ENCODE data around the gene NUDT14. TPM values are rescaled to one million over a fixed set of nuclear protein-coding genes. Genes with fewer than 3 reads are reported as not detected.

Gene NUDT14
- total RNA-seq, 1 donor from 2014 or later, result 15.2 TPM

GRCh38 chr14:105155681-105156413, 25.3 kb downstream of the NUDT14 start:
- Mint-ChIP-seq H3K4me1 (no peaks in the 10 kb centered on the region), H3K27ac (no peak overlapping the region), H3K36me3 (ENCODE audit: low read depth) (no peaks in the 10 kb centered on the region), H3K9me3 (no peaks in the 10 kb centered on the region), H3K27me3 (peaks cover 8% of the 10 kb centered on the region), H3K4me3 (no peak overlapping the region)
- ChIA-PET CTCF (no interaction called here), POLR2A (interaction anchor here (0.5 kb wide), 1 partner anchor 327 kb away, joined by 6 read pairs; no protein-coding TSS in a partner anchor)
- intact Hi-C loops (cut with micrococcal nuclease), result no loop called here
- DNase-seq (no peak), ATAC-seq (ENCODE audit: low read depth) (no peak)
- TF ChIP-seq CTCF (IDR thresholded peaks at IDR 0.05), result no peak

GRCh38 chr14:105155071-105155651, 26.0 kb downstream of the NUDT14 start:
- H3K9me3 Mint-ChIP-seq, result no peaks in the 10 kb centered on the region
- peaks cover 8% of the 10 kb centered on the region for H3K27me3 Mint-ChIP-seq
- ChIA-PET POLR2A (interaction anchor here (0.5 kb wide), 1 partner anchor 327 kb away, joined by 6 read pairs; no protein-coding TSS in a partner anchor), CTCF (no interaction called here)
- DNase-seq, result no peak
- H3K4me1 Mint-ChIP-seq, result no peaks in the 10 kb centered on the region
- no peak overlapping the region for H3K4me3 Mint-ChIP-seq
- intact Hi-C loops (cut with micrococcal nuclease), result no loop called here
- ATAC-seq (ENCODE audit: low read depth), result no peak
- no peak overlapping the region for H3K27ac Mint-ChIP-seq
- TF ChIP-seq CTCF (IDR thresholded peaks at IDR 0.05), result no peak
- no peaks in the 10 kb centered on the region for H3K36me3 Mint-ChIP-seq (ENCODE audit: low read depth)

GRCh38 chr14:105154476-105154871, 26.6 kb downstream of the NUDT14 start:
- DNase-seq (no peak), ATAC-seq (ENCODE audit: low read depth) (no peak)
- no peak for TF ChIP-seq CTCF (IDR thresholded peaks at IDR 0.05)
- H3K9me3 Mint-ChIP-seq, result no peaks in the 10 kb centered on the region
- H3K27me3 Mint-ChIP-seq, result peaks cover 8% of the 10 kb centered on the region
- ChIA-PET CTCF (no interaction called here), POLR2A (no interaction called here)
- no peak overlapping the region for H3K27ac Mint-ChIP-seq
- no peaks in the 10 kb centered on the region for H3K4me1 Mint-ChIP-seq
- no peak overlapping the region for H3K4me3 Mint-ChIP-seq
- no peaks in the 10 kb centered on the region for H3K36me3 Mint-ChIP-seq (ENCODE audit: low read depth)
- intact Hi-C loops (cut with micrococcal nuclease), result no loop called here

GRCh38 chr14:105153739-105154475, 27.2 kb downstream of the NUDT14 start:
- Mint-ChIP-seq H3K27me3 (peaks cover 8% of the 10 kb centered on the region), H3K4me3 (no peak overlapping the region), H3K36me3 (ENCODE audit: low read depth) (no peaks in the 10 kb centered on the region), H3K27ac (no peak overlapping the region), H3K4me1 (no peaks in the 10 kb centered on the region), H3K9me3 (no peaks in the 10 kb centered on the region)
- POLR2A ChIA-PET, result no interaction called here
- ATAC-seq (ENCODE audit: low read depth) (no peak), DNase-seq (no peak)
- no peak for TF ChIP-seq CTCF (IDR thresholded peaks at IDR 0.05)
- intact Hi-C loops (cut with micrococcal nuclease), result no loop called here
- CTCF ChIA-PET, result no interaction called here

- Mint-ChIP-seq H3K36me3 (ENCODE audit: low read depth) (no peaks in the 10 kb centered on the region), H3K4me1 (no peaks in the 10 kb centered on the region), H3K9me3 (no peaks in the 10 kb centered on the region), H3K27ac (no peak overlapping the region), H3K4me3 (no peak overlapping the region), H3K27me3 (peaks cover 8% of the 10 kb centered on the region)
- ATAC-seq (ENCODE audit: low read depth) (no peak), DNase-seq (no peak)
- ChIA-PET CTCF (no interaction called here), POLR2A (no interaction called here)
- TF ChIP-seq CTCF (IDR thresholded peaks at IDR 0.05), result no peak
- intact Hi-C loops (cut with micrococcal nuclease), result no loop called here
These were observed 27.8 kb downstream of the NUDT14 start for GRCh38 chr14:105153331-105153731.
